HEK293 (cell line): ENCODE results near the gene MXI1.

Experiments
- ELK4 ChIP-seq: IDR thresholded peaks from 2 replicates; pipeline ENCODE4 v1.6.1; 2011; ENCODE audit warnings: mild to moderate bottlenecking, low read depth, low read length, borderline replicate concordance
- GLI4 ChIP-seq: fragments of 450-650 bp; formaldehyde crosslinking; IDR thresholded peaks from 2 replicates; pipeline ENCODE4 v1.5.1; 2016; ENCODE audit warnings: missing biosample characterization, missing genetic modification characterization
- KLF16 ChIP-seq: fragments of 450-650 bp; formaldehyde crosslinking; IDR thresholded peaks from 2 replicates; pipeline ENCODE4 v1.5.1; 2017; ENCODE audit warnings: missing biosample characterization, missing genetic modification characterization
- KLF9 ChIP-seq: fragments of 450-650 bp; formaldehyde crosslinking; IDR thresholded peaks from 2 replicates; pipeline ENCODE4 v1.5.1; 2016; ENCODE audit warnings: missing biosample characterization, missing genetic modification characterization, low read depth
- PRDM1 ChIP-seq: fragments of 450-650 bp; formaldehyde crosslinking; IDR thresholded peaks from 2 replicates; pipeline ENCODE4; 2016; ENCODE audit warnings: missing biosample characterization, missing genetic modification characterization
- TSHZ1 ChIP-seq: fragments of 450-650 bp; formaldehyde crosslinking; IDR thresholded peaks from 2 replicates; pipeline ENCODE4 v1.5.1; 2016; ENCODE audit warnings: missing biosample characterization, missing genetic modification characterization, borderline replicate concordance
- ZBTB7A ChIP-seq: fragments of 450-650 bp; formaldehyde crosslinking; IDR thresholded peaks from 2 replicates; pipeline ENCODE4 v1.5.1; 2016; ENCODE audit warnings: low read depth, missing biosample characterization, missing genetic modification characterization
- ZBTB8A ChIP-seq: fragments of 450-650 bp; formaldehyde crosslinking; IDR thresholded peaks from 2 replicates; pipeline ENCODE4 v1.5.1; 2016; ENCODE audit warnings: missing biosample characterization, missing genetic modification characterization
- ZIC2 ChIP-seq: fragments of 450-650 bp; formaldehyde crosslinking; IDR thresholded peaks from 2 replicates; pipeline ENCODE4 v1.5.1; 2016; ENCODE audit warnings: missing biosample characterization, missing genetic modification characterization
- ZNF169 ChIP-seq: fragments of 450-650 bp; formaldehyde crosslinking; IDR thresholded peaks from 2 replicates; pipeline ENCODE4 v1.5.1; 2016; ENCODE audit warnings: missing biosample characterization, missing genetic modification characterization
- ZNF202 ChIP-seq: fragments of 450-650 bp; formaldehyde crosslinking; IDR thresholded peaks from 2 replicates; pipeline ENCODE4 v1.5.1; 2016; ENCODE audit warnings: missing biosample characterization, missing genetic modification characterization, borderline replicate concordance
- ZNF280D ChIP-seq: fragments of 450-650 bp; formaldehyde crosslinking; IDR thresholded peaks from 2 replicates; pipeline ENCODE4 v1.5.1; 2016; ENCODE audit warnings: missing biosample characterization, missing genetic modification characterization
- ZNF292 ChIP-seq: fragments of 450-650 bp; formaldehyde crosslinking; IDR thresholded peaks from 2 replicates; pipeline ENCODE4 v1.5.1; 2016; ENCODE audit warnings: low read depth, missing biosample characterization, missing genetic modification characterization, borderline replicate concordance
- ZNF354C ChIP-seq: fragments of 450-650 bp; formaldehyde crosslinking; IDR thresholded peaks from 2 replicates; pipeline ENCODE4 v1.5.1; 2016; ENCODE audit warnings: missing biosample characterization, missing genetic modification characterization, low read depth, borderline replicate concordance
- ZNF416 ChIP-seq: fragments of 450-650 bp; formaldehyde crosslinking; IDR thresholded peaks from 2 replicates; pipeline ENCODE4 v1.5.1; 2016; ENCODE audit warnings: missing biosample characterization, missing genetic modification characterization
- ZNF449 ChIP-seq: fragments of 450-650 bp; formaldehyde crosslinking; IDR thresholded peaks from 2 replicates; pipeline ENCODE4 v1.5.1; 2017; ENCODE audit warnings: missing biosample characterization, mild to moderate bottlenecking, missing genetic modification characterization, moderate library complexity
- ZNF585B ChIP-seq: fragments of 450-650 bp; formaldehyde crosslinking; IDR thresholded peaks from 2 replicates; pipeline ENCODE4 v1.5.1; 2016; ENCODE audit warnings: missing biosample characterization, missing genetic modification characterization
- ZNF629 ChIP-seq: fragments of 450-650 bp; formaldehyde crosslinking; IDR thresholded peaks from 2 replicates; pipeline ENCODE4 v1.5.1; 2017; ENCODE audit warnings: missing biosample characterization, missing genetic modification characterization
- ZNF677 ChIP-seq: fragments of 450-650 bp; IDR thresholded peaks from 2 replicates; pipeline ENCODE4 v1.5.0; 2018; ENCODE audit warnings: missing biosample characterization, mild to moderate bottlenecking, missing genetic modification characterization, moderate library complexity
- ZNF704 ChIP-seq: fragments of 450-650 bp; formaldehyde crosslinking; IDR thresholded peaks from 2 replicates; pipeline ENCODE4 v1.5.1; 2016; ENCODE audit warnings: missing biosample characterization, missing genetic modification characterization
- ZNF776 ChIP-seq: fragments of 450-650 bp; formaldehyde crosslinking; IDR thresholded peaks from 2 replicates; pipeline ENCODE4 v1.5.0; 2017; ENCODE audit warnings: missing biosample characterization, missing genetic modification characterization, borderline replicate concordance
- TF ChIP-seq, protein P1 (sequence below): fragments of 450-650 bp; formaldehyde crosslinking; IDR thresholded peaks from 2 replicates; pipeline ENCODE4 v1.5.1; 2016; ENCODE audit warnings: missing biosample characterization, missing genetic modification characterization
- TF ChIP-seq, protein P2 (sequence below): fragments of 450-650 bp; formaldehyde crosslinking; IDR thresholded peaks from 2 replicates; pipeline ENCODE4 v1.5.1; 2016; ENCODE audit warnings: missing biosample characterization, missing genetic modification characterization
- TF ChIP-seq, protein P3 (sequence below): fragments of 450-650 bp; formaldehyde crosslinking; IDR thresholded peaks from 2 replicates; pipeline ENCODE4 v1.5.1; 2017; ENCODE audit warnings: missing biosample characterization, missing genetic modification characterization

Gene MXI1

DNA sequence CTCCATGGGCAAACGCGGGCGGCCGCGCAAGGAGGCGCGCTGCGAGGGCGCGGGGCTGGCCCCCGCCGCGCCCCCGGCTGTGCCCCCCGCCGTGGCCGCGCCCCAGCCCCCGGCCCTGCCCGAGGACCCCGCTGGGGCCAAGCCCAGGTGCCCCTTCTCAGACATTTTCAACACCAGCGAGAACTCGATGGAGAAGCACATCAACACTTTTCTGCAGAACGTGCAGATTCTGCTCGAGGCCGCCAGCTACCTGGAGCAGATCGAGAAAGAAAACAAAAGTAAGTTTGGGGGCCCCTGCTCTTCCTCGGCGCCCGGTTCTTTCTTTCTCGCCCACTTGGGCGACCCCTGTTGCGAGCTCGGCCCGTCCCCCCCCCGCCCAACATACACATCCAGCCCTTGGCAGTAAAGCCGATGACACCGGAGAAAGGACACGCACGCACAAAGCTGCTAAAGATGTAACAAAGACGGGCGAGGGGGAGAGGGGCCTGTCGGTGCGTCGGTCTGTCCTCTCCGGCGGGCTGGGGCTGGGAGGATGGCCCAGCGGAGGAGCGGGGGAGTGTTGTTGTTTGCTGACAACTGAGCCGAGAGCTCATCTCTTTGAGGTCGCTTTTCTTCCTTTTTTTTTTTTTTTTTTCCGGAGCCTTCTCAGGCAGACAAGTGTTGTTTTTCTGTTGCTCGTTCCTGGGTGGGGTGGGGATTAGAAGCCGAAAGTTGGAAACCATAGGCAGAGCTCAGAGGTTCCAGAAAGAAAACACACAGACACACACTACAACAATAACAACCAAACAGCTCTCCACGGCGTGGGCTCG, 604 bp downstream of the MXI1 start (continued):
- 0 out of 2 replicates have a peak, but pooled peaks have one; percentile 32 for TF ChIP-seq GLI4 (tag by site-specific recombination)
- TF ChIP-seq, protein P1, sequence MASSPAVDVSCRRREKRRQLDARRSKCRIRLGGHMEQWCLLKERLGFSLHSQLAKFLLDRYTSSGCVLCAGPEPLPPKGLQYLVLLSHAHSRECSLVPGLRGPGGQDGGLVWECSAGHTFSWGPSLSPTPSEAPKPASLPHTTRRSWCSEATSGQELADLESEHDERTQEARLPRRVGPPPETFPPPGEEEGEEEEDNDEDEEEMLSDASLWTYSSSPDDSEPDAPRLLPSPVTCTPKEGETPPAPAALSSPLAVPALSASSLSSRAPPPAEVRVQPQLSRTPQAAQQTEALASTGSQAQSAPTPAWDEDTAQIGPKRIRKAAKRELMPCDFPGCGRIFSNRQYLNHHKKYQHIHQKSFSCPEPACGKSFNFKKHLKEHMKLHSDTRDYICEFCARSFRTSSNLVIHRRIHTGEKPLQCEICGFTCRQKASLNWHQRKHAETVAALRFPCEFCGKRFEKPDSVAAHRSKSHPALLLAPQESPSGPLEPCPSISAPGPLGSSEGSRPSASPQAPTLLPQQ (tag by site-specific recombination) = 0 out of 2 replicates have a peak, but pooled peaks have one; percentile 38
- TF ChIP-seq ZIC2 (tag by site-specific recombination) = no peak
- no peak for TF ChIP-seq ZNF416 (tag by site-specific recombination)
- 0 out of 2 replicates have a peak, but pooled peaks have one; percentile 54 for TF ChIP-seq ZNF629
- TF ChIP-seq KLF16 (tag by site-specific recombination) = 0 out of 2 replicates have a peak, but pooled peaks have one; percentile 54
- no peak for TF ChIP-seq ZNF449
- TF ChIP-seq, protein P2, sequence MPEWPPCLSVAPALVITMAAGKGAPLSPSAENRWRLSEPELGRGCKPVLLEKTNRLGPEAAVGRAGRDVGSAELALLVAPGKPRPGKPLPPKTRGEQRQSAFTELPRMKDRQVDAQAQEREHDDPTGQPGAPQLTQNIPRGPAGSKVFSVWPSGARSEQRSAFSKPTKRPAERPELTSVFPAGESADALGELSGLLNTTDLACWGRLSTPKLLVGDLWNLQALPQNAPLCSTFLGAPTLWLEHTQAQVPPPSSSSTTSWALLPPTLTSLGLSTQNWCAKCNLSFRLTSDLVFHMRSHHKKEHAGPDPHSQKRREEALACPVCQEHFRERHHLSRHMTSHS (tag by site-specific recombination) = no peak
- no peak for TF ChIP-seq ZNF292 (tag by site-specific recombination)
- no peak for TF ChIP-seq ZNF280D (tag by site-specific recombination)
- TF ChIP-seq ELK4 = no peak
- no peak for TF ChIP-seq ZNF776 (tag by site-specific recombination)
- no peak; the same call in 1 of the 2 replicates for TF ChIP-seq KLF9
- TF ChIP-seq, protein P3, sequence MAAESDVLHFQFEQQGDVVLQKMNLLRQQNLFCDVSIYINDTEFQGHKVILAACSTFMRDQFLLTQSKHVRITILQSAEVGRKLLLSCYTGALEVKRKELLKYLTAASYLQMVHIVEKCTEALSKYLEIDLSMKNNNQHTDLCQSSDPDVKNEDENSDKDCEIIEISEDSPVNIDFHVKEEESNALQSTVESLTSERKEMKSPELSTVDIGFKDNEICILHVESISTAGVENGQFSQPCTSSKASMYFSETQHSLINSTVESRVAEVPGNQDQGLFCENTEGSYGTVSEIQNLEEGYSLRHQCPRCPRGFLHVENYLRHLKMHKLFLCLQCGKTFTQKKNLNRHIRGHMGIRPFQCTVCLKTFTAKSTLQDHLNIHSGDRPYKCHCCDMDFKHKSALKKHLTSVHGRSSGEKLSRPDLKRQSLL (tag by site-specific recombination) = no peak
- no peak for TF ChIP-seq ZNF585B (tag by site-specific recombination)
- TF ChIP-seq ZNF169 (tag by site-specific recombination) = no peak
- TF ChIP-seq TSHZ1 (tag by site-specific recombination) = 0 out of 2 replicates have a peak, but pooled peaks have one; percentile 33
- TF ChIP-seq ZBTB7A (tag by site-specific recombination) = no peak
- TF ChIP-seq PRDM1 (tag by site-specific recombination) = peak; percentile 54
- TF ChIP-seq ZNF704 (tag by site-specific recombination) = no peak
- TF ChIP-seq ZNF354C (tag by site-specific recombination) = no peak
- no peak for TF ChIP-seq ZNF677 (tag by site-specific recombination)
- TF ChIP-seq ZBTB8A (tag by site-specific recombination) = peak; percentile 40; the same call in 1 of the 2 replicates
- no peak for TF ChIP-seq ZNF202
